Panc1 (cell line): Measurements from ENCODE around the gene CDC42. TPM values are rescaled to one million over a fixed set of nuclear protein-coding genes. Genes with fewer than 3 reads are reported as not detected.

ENCODE experiments used
- ATAC-seq: fragments of 200-7000 bp; cut with Tn5 transposase; 2 replicates; pipeline ENCODE4 v1.9.1; 2020; ENCODE audit warnings: mild to moderate bottlenecking, moderate library complexity
- BruUV-seq: library from RNA; stranded (reverse); fragments of 400-500 nt; replicated peaks from 2 replicates; lab custom pipeline; 2021; lab: Mats Ljungman, UMichigan
- CTCF ChIA-PET: fragments of 300-600 bp; sonication (Branson Sonifier 250); formaldehyde crosslinking; loops from one replicate; lab custom pipeline; 2022; ENCODE audit warnings: antibody characterized with exemption; lab: Charles Lee
- POLR2A ChIA-PET: fragments of 300-600 bp; sonication (Branson Sonifier 250); formaldehyde crosslinking; loops from one replicate; lab custom pipeline; 2022; ENCODE audit warnings: antibody characterized with exemption; lab: Charles Lee
- DNase-seq: peaks from one replicate; pipeline ENCODE4 v3.0.0-alpha.2; 2010; ENCODE audit warnings: low read depth, low spot score
- H3K27ac ChIP-seq: 2 replicates; pipeline ENCODE4 v1.5.1; 2011; ENCODE audit warnings: mild to moderate bottlenecking, low read length, inconsistent platforms
- H3K27me3 ChIP-seq: fragments of 200-500 bp; sonication (Bioruptor generic); 2 replicates; pipeline ENCODE4 v1.6.0; 2014; ENCODE audit warnings: low read length, inconsistent platforms; ENCODE audit not compliant: control insufficient read depth, insufficient read depth
- H3K36me3 ChIP-seq: fragments of 200-500 bp; sonication (Bioruptor generic); 2 replicates; pipeline ENCODE4 v1.5.1; 2014; ENCODE audit warnings: inconsistent platforms, mild to moderate bottlenecking, low read length, moderate library complexity; ENCODE audit not compliant: control insufficient read depth, insufficient read depth
- H3K4me1 ChIP-seq: 2 replicates; pipeline ENCODE4 v1.5.1; 2011; ENCODE audit warnings: inconsistent platforms, mild to moderate bottlenecking, low read length, moderate library complexity; ENCODE audit not compliant: control insufficient read depth, insufficient read depth
- H3K4me3 ChIP-seq, 2 experiments: 2 replicates each; pipeline ENCODE4 v1.5.1; 2011 to 2012; ENCODE audit warnings: low read depth in 2 of 2, low read length in 2 of 2, mild to moderate bottlenecking in 2 of 2, inconsistent platforms in 1 of 2, moderate library complexity in 1 of 2
- H3K9me3 ChIP-seq: fragments of 200-500 bp; sonication (Bioruptor generic); 2 replicates; pipeline ENCODE4 v1.5.1; 2014; ENCODE audit warnings: low read depth, mild to moderate bottlenecking, inconsistent platforms, low read length, moderate library complexity; ENCODE audit not compliant: control insufficient read depth, insufficient read depth
- POLR2AphosphoS5 ChIP-seq: IDR thresholded peaks from 2 replicates; pipeline ENCODE4 v1.6.1; 2012; ENCODE audit warnings: mild to moderate bottlenecking, low read depth, low read length, moderate library complexity
- REST ChIP-seq, 2 experiments: IDR thresholded peaks; 2 replicates each; pipeline ENCODE4 v1.6.1; 2011 to 2012; ENCODE audit warnings: low read depth in 2 of 2, control low read depth in 1 of 2, low read length in 1 of 2, mild to moderate bottlenecking in 1 of 2, moderate library complexity in 1 of 2; ENCODE audit not compliant: insufficient read depth in 1 of 2
- SIN3A ChIP-seq: IDR thresholded peaks from 2 replicates; pipeline ENCODE4 v1.6.1; 2012; ENCODE audit warnings: low read depth, mild to moderate bottlenecking, low read length, moderate library complexity, borderline replicate concordance; ENCODE audit not compliant: insufficient read depth
- TCF7L2 ChIP-seq: IDR thresholded peaks from 2 replicates; pipeline ENCODE4 v1.6.1; 2011; ENCODE audit warnings: mild to moderate bottlenecking, low read depth, low read length, inconsistent platforms
- in situ Hi-C: cut with HindIII; loops from 2 replicates; pipeline ENCODE4 v1.10.0; 2016; ENCODE audit warnings: low sequenced_read_pairs, low pct_unique_long_range_greater_than_20kb
- intact Hi-C: fragments of 100-400 bp; cut with micrococcal nuclease; formaldehyde crosslinking; loops from one replicate; pipeline ENCODE4 v1.10.0; 2022; ENCODE audit not compliant: unreplicated experiment
- total RNA-seq: library from RNA; stranded (reverse); gene quantifications from one replicate; pipeline ENCODE4 v1.2.1, GENCODE V29; 2021; ENCODE audit not compliant: unreplicated experiment
- TF ChIP-seq, protein P1 (sequence below): fragments of 450-650 bp; IDR thresholded peaks from 2 replicates; pipeline ENCODE4 v1.5.1; 2017; ENCODE audit warnings: mild to moderate bottlenecking

CDC42 gene
- total RNA-seq, 1 experiment from 2014 or later: 240 TPM

DNA sequence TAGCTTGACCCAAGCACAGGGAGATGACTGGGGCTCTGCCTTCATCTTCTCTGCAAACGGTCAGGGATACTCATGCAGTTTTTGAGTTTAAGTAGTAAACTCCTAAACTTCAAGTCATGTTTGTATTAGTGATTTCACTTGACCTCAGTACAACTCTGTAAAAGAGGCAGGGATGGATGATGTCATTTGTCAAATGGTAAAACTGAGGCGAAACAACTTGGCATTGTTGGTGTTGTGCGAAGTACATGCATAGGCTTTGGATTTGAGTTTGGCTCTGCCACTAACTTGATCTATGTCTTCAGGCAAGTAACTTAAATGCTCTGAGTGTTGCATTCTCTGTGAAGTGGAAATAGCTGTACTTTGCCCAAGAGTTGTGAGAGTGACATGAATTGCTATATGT, 47.7 kb downstream of the CDC42 start:
- Histone ChIP-seq H3K4me1 (no peaks in the 10 kb centered on the region; the same call in 1 of the 2 replicates), H3K27ac (no peak overlapping the region), H3K4me3 (no peak overlapping the region), H3K9me3 (no peaks in the 10 kb centered on the region), H3K36me3 (peaks cover 27% of the 10 kb centered on the region), H3K27me3 (no peaks in the 10 kb centered on the region)
- DNase-seq (no peak), ATAC-seq (no peak)
- intact Hi-C loops (loop anchor here (10.0 kb wide), 1 partner anchor 315 kb away; no protein-coding TSS in a partner anchor), in situ Hi-C loops (no loop called here)
- POLR2A ChIA-PET: no interaction called here
- BruUV-seq: no TSS peak
- TF ChIP-seq REST (IDR thresholded peaks at IDR 0.05; ENCODE audit: insufficient read depth in 1 of 2, low read depth in 2 of 2, low read length in 1 of 2) (no peak), SIN3A (no peak), POLR2AphosphoS5 (no peak), TCF7L2 (no peak)
- TF ChIP-seq, protein P1, sequence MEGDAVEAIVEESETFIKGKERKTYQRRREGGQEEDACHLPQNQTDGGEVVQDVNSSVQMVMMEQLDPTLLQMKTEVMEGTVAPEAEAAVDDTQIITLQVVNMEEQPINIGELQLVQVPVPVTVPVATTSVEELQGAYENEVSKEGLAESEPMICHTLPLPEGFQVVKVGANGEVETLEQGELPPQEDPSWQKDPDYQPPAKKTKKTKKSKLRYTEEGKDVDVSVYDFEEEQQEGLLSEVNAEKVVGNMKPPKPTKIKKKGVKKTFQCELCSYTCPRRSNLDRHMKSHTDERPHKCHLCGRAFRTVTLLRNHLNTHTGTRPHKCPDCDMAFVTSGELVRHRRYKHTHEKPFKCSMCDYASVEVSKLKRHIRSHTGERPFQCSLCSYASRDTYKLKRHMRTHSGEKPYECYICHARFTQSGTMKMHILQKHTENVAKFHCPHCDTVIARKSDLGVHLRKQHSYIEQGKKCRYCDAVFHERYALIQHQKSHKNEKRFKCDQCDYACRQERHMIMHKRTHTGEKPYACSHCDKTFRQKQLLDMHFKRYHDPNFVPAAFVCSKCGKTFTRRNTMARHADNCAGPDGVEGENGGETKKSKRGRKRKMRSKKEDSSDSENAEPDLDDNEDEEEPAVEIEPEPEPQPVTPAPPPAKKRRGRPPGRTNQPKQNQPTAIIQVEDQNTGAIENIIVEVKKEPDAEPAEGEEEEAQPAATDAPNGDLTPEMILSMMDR: no peak
- CTCF ChIA-PET: interaction anchor here (1.2 kb wide), 1 partner anchor 10 kb away, joined by 3 read pairs; no protein-coding TSS in a partner anchor

DNA sequence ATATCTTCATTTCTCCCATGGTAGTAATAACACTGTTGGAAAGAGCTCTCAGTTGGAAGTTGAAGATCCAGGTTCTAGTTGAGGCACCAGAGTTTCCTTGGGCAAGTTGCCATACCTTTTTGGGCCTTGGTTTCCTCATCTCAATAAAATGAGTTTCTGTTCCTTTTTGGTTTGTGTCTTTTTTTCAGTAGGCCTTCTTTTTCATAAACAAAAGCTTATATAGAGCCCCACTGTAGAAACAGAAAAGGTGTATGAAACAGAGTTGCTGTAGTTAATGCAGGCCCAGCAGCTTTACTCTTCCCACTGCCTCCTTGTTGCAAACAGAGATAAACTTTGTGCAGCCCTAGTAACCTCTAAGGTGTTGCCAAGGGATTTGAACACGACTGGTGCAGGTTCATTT, 48.7 kb downstream of the CDC42 start:
- Histone ChIP-seq H3K27me3 (no peaks in the 10 kb centered on the region), H3K4me3 (no peak overlapping the region), H3K27ac (no peak overlapping the region), H3K9me3 (no peaks in the 10 kb centered on the region), H3K4me1 (no peaks in the 10 kb centered on the region; the same call in 1 of the 2 replicates), H3K36me3 (peaks cover 25% of the 10 kb centered on the region)
- BruUV-seq: no TSS peak
- ATAC-seq: no peak
- in situ Hi-C loops: no loop called here
- no peak for TF ChIP-seq SIN3A
- POLR2A ChIA-PET: interaction anchor here (0.6 kb wide), 1 partner anchor 233 kb away, joined by 3 read pairs; no protein-coding TSS in a partner anchor
- no peak for DNase-seq
- intact Hi-C loops: loop anchor here (10.0 kb wide), 1 partner anchor 314 kb away; no protein-coding TSS in a partner anchor
- CTCF ChIA-PET: interaction anchor here (1.2 kb wide), 1 partner anchor 9 kb away, joined by 3 read pairs; no protein-coding TSS in a partner anchor

DNA sequence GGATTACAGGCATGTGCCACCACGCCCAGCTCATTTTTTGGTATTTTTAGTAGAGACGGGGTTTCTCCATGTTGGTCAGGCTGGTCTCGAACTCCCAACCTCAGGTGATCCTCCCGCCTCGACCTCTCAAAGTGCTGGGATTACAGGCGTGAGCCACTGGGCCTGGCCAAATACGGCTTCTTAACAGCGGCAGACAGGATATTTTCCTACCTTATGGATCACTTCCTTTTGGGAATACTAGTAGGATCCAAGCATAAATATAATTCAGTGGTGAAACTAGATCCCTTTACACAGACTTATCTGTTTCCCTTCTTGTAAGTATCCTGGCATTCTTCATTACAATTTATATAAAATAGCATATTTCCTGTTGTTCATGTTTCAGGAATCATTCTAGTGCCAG, 49.5 kb downstream of the CDC42 start:
- POLR2A ChIA-PET: no interaction called here
- TF ChIP-seq POLR2AphosphoS5: no peak
- no peak for TF ChIP-seq REST (IDR thresholded peaks at IDR 0.05; ENCODE audit: insufficient read depth in 1 of 2, low read depth in 2 of 2, low read length in 1 of 2)
- TF ChIP-seq SIN3A: no peak
- TF ChIP-seq, protein P1: no peak
- TF ChIP-seq TCF7L2: no peak
- in situ Hi-C loops (no loop called here), intact Hi-C loops (loop anchor here (10.0 kb wide), 1 partner anchor 313 kb away; no protein-coding TSS in a partner anchor)
- Histone ChIP-seq H3K9me3 (no peaks in the 10 kb centered on the region), H3K27me3 (no peaks in the 10 kb centered on the region), H3K4me1 (no peaks in the 10 kb centered on the region; the same call in 1 of the 2 replicates), H3K36me3 (peaks cover 18% of the 10 kb centered on the region), H3K27ac (no peak overlapping the region), H3K4me3 (no peak overlapping the region)
- BruUV-seq: no TSS peak
- DNase-seq (no peak), ATAC-seq (no peak)
- CTCF ChIA-PET: no interaction called here
